NCI-H1092 (cell line): ENCODE results near the gene SERINC2.
"Not testable (repeated sequence)": the region's sequence is repeated elsewhere in the genome, so short reads cannot be mapped to it uniquely, and the experiment has no call there.

Experiments
- DNase-seq: peaks from one replicate; lab custom pipeline; 2025; lab: John Stamatoyannopoulos, UW

The SERINC2 gene

GRCh38 chr1:31471452-31472313 is 58.7 kb downstream of the SERINC2 start:
- DNase-seq, result not testable (repeated sequence)

GRCh38 chr1:31472314-31472651 is 59.3 kb downstream of the SERINC2 start:
- DNase-seq, result not testable (repeated sequence)

- DNase-seq, result not testable (repeated sequence)
Measured at GRCh38 chr1:31472673-31473072, 59.7 kb downstream of the SERINC2 start.

DNA sequence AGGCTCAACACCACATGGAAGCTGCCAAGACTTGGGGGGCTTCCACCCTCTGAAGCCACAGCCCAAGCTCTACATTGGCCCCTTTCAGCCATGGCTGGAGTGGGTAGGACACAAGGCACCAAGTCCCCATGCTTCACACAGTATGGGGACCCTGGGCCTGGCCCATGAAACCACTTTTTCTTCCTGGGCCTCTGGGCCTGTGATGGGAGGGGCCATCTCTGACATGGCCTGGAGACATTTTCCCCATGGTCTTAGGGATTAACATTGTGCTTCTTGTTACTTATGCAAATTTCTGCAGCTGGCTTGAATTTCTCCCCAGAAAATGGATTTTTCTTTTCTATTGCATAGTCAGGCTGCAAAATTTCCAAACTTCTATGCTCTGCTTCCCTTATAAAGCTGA is 60.5 kb downstream of the SERINC2 start:
- not testable (repeated sequence) for DNase-seq

DNA sequence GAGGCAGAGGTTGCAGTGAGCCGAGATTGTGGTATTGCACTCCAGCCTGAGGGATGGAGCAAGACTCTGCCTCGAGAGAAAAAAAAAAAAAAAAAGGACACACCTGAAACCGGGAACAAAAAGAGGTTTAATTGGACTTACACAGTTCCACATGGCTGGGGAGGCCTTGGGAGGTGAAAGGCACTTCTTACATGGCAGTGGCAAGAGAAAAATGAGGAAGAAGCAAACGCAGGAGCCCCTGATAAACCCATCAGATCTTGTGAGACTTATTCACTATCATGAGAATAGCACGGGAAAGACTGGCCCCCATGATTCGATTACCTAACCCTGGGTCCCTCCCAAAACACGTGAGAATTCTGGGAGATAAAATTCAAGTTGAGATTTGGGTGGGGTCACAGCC is 61.6 kb downstream of the SERINC2 start:
- DNase-seq, result not testable (repeated sequence)

GRCh38 chr1:31476891-31477846 is 64.2 kb downstream of the SERINC2 start:
- DNase-seq, result no peak

DNA sequence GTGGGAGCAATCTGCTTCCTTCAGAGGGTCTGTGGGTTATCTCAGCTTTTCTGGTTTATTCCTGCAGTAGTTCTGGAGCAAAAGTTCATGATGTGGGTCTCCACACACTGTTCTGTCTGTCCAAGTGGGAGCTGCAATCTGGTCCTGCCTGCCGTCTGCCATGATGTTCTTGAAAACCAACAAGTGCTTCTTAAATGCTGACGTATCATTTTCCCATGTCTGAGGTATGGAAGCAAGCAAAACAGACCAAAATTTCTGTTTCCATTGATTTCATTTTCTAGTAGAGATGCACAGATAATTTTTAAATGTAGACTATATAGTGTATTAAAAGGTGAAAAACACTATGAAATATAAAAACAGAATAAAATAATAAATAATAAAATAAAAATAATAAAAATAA is 65.2 kb downstream of the SERINC2 start:
- DNase-seq, result no peak

- no peak for DNase-seq
Measured at GRCh38 chr1:31479811-31480210, 66.8 kb downstream of the SERINC2 start.

- not testable (repeated sequence) for DNase-seq
Measured at GRCh38 chr1:31480426-31480825, 67.4 kb downstream of the SERINC2 start.

GRCh38 chr1:31482482-31483011 is 69.5 kb downstream of the SERINC2 start:
- DNase-seq, result no peak

DNA sequence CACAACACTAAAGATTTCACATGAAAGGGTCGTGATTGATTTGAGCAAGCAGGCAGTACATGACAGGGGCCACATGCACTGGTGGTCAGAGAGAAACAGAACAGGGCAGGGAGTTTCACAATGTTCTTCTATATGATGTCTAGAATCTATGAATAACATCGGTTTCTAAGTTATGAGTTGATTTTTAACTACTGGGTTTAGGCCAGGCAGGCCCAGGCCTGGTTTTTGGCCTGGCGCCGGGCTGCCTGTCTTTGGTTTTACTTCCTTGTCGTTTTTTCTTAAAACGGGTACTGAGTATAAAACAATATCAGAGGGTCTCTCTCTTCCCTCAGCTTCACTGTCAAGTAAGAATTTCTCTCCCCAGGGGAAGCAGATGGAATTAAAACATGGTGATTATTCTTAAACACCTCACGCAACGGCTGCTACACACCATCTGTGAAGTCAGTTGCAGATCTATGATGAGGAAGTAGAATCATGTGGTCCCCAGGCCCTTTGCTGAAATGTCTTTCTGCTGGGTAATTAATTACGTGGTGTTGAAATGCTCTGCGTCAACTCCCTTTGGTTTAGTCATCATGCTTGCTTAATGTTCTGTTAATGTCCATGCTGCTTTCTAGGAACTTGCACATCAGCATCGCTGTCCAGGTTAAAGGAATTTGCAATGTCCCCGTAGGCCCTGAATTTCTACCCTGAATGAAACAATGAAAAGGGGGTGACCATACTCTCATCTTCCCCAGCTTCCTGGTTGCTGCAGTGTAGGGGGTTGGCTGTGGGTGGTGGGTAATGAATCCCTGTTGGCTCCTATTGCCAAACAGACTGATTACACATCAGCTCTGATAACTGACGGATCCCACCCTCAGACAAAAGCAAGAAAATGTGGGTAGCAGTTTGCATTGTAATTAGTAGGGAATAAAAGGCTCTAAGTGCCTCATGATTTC is 70.3 kb downstream of the SERINC2 start:
- no peak for DNase-seq
